22Rv1 (cell line): ENCODE results near the gene PTRHD1.

ENCODE experiments used
- CTCF ChIP-seq: fragments of 450-650 bp; IDR thresholded peaks from 2 replicates; pipeline ENCODE4 v1.5.1; 2017; ENCODE audit warnings: mild to moderate bottlenecking
- ZFX ChIP-seq: fragments of 450-650 bp; IDR thresholded peaks from 2 replicates; pipeline ENCODE4 v1.6.1; 2017; ENCODE audit warnings: antibody characterized with exemption, borderline replicate concordance

- TF ChIP-seq CTCF (no peak), ZFX (no peak)
Observed at GRCh38 chr2:24742730-24743129, 50.5 kb downstream of the PTRHD1 start.
